ENCODE data around the gene ABHD15.

DNA sequence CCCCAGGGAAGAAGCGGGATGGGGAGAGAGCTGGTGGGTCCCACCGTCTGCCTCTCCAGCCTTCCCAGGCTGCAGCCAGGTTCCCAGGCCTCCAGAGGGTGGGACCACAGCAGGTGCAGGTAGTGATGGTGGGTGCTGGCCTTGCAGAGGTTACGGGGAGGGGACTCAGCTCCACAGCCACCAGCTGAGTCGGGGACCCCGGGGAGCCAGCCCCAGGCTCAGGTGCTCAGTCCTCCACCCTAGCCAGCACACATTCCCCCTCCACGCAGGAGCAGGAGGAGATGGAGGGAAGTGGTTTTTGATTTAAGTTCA, 6.7 kb upstream of the ABHD15 start:
- TF ChIP-seq, protein P1, sequence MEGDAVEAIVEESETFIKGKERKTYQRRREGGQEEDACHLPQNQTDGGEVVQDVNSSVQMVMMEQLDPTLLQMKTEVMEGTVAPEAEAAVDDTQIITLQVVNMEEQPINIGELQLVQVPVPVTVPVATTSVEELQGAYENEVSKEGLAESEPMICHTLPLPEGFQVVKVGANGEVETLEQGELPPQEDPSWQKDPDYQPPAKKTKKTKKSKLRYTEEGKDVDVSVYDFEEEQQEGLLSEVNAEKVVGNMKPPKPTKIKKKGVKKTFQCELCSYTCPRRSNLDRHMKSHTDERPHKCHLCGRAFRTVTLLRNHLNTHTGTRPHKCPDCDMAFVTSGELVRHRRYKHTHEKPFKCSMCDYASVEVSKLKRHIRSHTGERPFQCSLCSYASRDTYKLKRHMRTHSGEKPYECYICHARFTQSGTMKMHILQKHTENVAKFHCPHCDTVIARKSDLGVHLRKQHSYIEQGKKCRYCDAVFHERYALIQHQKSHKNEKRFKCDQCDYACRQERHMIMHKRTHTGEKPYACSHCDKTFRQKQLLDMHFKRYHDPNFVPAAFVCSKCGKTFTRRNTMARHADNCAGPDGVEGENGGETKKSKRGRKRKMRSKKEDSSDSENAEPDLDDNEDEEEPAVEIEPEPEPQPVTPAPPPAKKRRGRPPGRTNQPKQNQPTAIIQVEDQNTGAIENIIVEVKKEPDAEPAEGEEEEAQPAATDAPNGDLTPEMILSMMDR (IDR thresholded peaks at IDR 0.05; ENCODE audit: poor library complexity, severe bottlenecking): no peak
- no peak for TF ChIP-seq EP300 (conservative IDR thresholded peaks at IDR 0.05; ENCODE audit: poor library complexity, severe bottlenecking)
- no peak for TF ChIP-seq MXI1 (conservative IDR thresholded peaks at IDR 0.05; ENCODE audit: poor library complexity, severe bottlenecking)
- no peak for TF ChIP-seq EZH2 (IDR thresholded peaks at IDR 0.05; ENCODE audit: borderline replicate concordance, insufficient read depth, low read length, poor library complexity, severe bottlenecking)
- TF ChIP-seq POLR2AphosphoS5 (IDR thresholded peaks at IDR 0.05): no peak
- TF ChIP-seq, protein P2, sequence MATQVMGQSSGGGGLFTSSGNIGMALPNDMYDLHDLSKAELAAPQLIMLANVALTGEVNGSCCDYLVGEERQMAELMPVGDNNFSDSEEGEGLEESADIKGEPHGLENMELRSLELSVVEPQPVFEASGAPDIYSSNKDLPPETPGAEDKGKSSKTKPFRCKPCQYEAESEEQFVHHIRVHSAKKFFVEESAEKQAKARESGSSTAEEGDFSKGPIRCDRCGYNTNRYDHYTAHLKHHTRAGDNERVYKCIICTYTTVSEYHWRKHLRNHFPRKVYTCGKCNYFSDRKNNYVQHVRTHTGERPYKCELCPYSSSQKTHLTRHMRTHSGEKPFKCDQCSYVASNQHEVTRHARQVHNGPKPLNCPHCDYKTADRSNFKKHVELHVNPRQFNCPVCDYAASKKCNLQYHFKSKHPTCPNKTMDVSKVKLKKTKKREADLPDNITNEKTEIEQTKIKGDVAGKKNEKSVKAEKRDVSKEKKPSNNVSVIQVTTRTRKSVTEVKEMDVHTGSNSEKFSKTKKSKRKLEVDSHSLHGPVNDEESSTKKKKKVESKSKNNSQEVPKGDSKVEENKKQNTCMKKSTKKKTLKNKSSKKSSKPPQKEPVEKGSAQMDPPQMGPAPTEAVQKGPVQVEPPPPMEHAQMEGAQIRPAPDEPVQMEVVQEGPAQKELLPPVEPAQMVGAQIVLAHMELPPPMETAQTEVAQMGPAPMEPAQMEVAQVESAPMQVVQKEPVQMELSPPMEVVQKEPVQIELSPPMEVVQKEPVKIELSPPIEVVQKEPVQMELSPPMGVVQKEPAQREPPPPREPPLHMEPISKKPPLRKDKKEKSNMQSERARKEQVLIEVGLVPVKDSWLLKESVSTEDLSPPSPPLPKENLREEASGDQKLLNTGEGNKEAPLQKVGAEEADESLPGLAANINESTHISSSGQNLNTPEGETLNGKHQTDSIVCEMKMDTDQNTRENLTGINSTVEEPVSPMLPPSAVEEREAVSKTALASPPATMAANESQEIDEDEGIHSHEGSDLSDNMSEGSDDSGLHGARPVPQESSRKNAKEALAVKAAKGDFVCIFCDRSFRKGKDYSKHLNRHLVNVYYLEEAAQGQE (IDR thresholded peaks at IDR 0.05; ENCODE audit: borderline replicate concordance): no peak
- no peak for TF ChIP-seq RAD21 (conservative IDR thresholded peaks at IDR 0.05)
